Measurements from ENCODE around the gene MED26. TPM values are rescaled to one million over a fixed set of nuclear protein-coding genes. Genes with fewer than 3 reads are reported as not detected.
A peak's percentile ranks its signal among the peaks of the same experiment; 100 is the strongest.

The MED26 gene
- total and polyA plus RNA-seq, 2 of the 13 experiments (the other 11 are each of a cell fraction or from before 2014, with no cell fraction given) = 3.5 to 3.8 TPM

- ChIA-PET POLR2A (no interaction called here), CTCF (ENCODE audit: low intra/inter-chr PET ratio, low total read pairs) (no interaction called here)
- WGBS (ENCODE audit: low lambda C conversion rate) = 100% methylated on average over 21 of the region's 29 CpGs
- Histone ChIP-seq H3K27me3 (ENCODE audit: control insufficient read depth in 1 of 2, insufficient read depth in 2 of 2, low read length in 2 of 2) (no peaks in the 10 kb centered on the region), H3K36me3 (replicated peaks in 1 of 2; ENCODE audit: control insufficient read depth in 1 of 2, insufficient read depth in 2 of 2, low read length in 2 of 2) (peaks cover 43 to 91% of the 10 kb centered on the region in 2 experiments), H3K4me3 (replicated peaks in 1 of 3; ENCODE audit: insufficient read depth in 1 of 3, low read depth in 2 of 3, low read length in 3 of 3) (no peak overlapping the region), H3K4me1 (ENCODE audit: insufficient read depth, low read length) (no peaks in the 10 kb centered on the region), H2AFZ (ENCODE audit: low read length) (no peak overlapping the region), H3K9ac (ENCODE audit: insufficient read depth, low read depth, low read length) (no peak overlapping the region), H4K20me1 (ENCODE audit: insufficient read depth, low read length) (no peaks in the 10 kb centered on the region), H3K27ac (ENCODE audit: extremely low read length, insufficient read depth, low read length) (no peak overlapping the region), H3K9me3 (ENCODE audit: low read length) (no peaks in the 10 kb centered on the region), H3K4me2 (ENCODE audit: low read depth, low read length) (no peak overlapping the region), H3K79me2 (ENCODE audit: insufficient read depth, low read length) (no peaks in the 10 kb centered on the region)
- ATAC-seq (no peak), DNase-seq (ENCODE audit: low spot score) (no peak), FAIRE-seq (no peak)
- in situ Hi-C loops (cut with HindIII; ENCODE audit: extremely low pct_ligation_motif_present, low pct_unique_long_range_greater_than_20kb) = no loop called here
- intact Hi-C loops (cut with micrococcal nuclease; ENCODE audit: unreplicated experiment) = no loop called here
- BruUV-seq (replicated peaks) = no TSS peak
- no peak for TF ChIP-seq ZFP91 (CRISPR knock-in tag; IDR thresholded peaks at IDR 0.05; ENCODE audit: borderline replicate concordance)
- no peak for TF ChIP-seq SRSF4 (IDR thresholded peaks at IDR 0.05; ENCODE audit: low read depth, low read length, poor library complexity, severe bottlenecking)
- TF ChIP-seq ZNF432 (CRISPR knock-in tag; IDR thresholded peaks at IDR 0.05; ENCODE audit: borderline replicate concordance) = no peak
- TF ChIP-seq RBFOX2 (IDR thresholded peaks at IDR 0.05; ENCODE audit: low read depth, low read length) = peak; percentile 43; the same call in 1 of the 2 replicates
- TF ChIP-seq NFE2L2 (IDR thresholded peaks at IDR 0.05; ENCODE audit: low read length) = no peak
- TF ChIP-seq MLXIP (CRISPR knock-in tag; IDR thresholded peaks at IDR 0.05; ENCODE audit: borderline replicate concordance) = no peak
- no peak for TF ChIP-seq ZNF619 (CRISPR knock-in tag; IDR thresholded peaks at IDR 0.05)
- no peak for TF ChIP-seq RBM39 (IDR thresholded peaks at IDR 0.05; ENCODE audit: low read depth, low read length, poor library complexity, severe bottlenecking)
- TF ChIP-seq PLRG1 (conservative IDR thresholded peaks at IDR 0.05) = no peak
Observed at GRCh38 chr19:16525751-16526481, 102.1 kb downstream of the MED26 start.
